AG04449 (cell line): Measurements from ENCODE around the gene NOVA1.

Source experiments
- CTCF ChIA-PET: fragments of 350-600 bp; formaldehyde crosslinking; extraction: SDS; loops from one replicate; lab custom pipeline; 2021; ENCODE audit warnings: antibody characterized with exemption; lab: Yijun Ruan, JAX
- POLR2A ChIA-PET: fragments of 400-600, 350-600 bp; formaldehyde crosslinking; extraction: SDS; loops from one replicate; lab custom pipeline; 2020; ENCODE audit warnings: antibody characterized with exemption, inconsistent platforms; lab: Yijun Ruan, JAX
- DNase-seq: peaks from one replicate; pipeline ENCODE4 v3.0.0-alpha.2; 2010; ENCODE audit warnings: low read depth, low spot score
- H3K4me3 ChIP-seq: 2 replicates; pipeline ENCODE4 v1.5.1; 2011; ENCODE audit warnings: low read depth, mild to moderate bottlenecking, control low read depth, low read length
- CTCF ChIP-seq: IDR thresholded peaks from one replicate; pipeline ENCODE4 v1.5.1; 2011; ENCODE audit warnings: mild to moderate bottlenecking, moderate library complexity, low read length, control low read depth, inconsistent platforms; ENCODE audit not compliant: insufficient read depth; ENCODE audit errors: missing control alignments

The NOVA1 gene

GRCh38 chr14:26415618-26416123 lies 182.2 kb downstream of the NOVA1 start:
- no peak for TF ChIP-seq CTCF
- H3K4me3 ChIP-seq, result no peak overlapping the region
- POLR2A ChIA-PET, result no interaction called here
- no peak for DNase-seq
- CTCF ChIA-PET, result no interaction called here

GRCh38 chr14:26414926-26415325 lies 182.9 kb downstream of the NOVA1 start:
- CTCF ChIA-PET, result no interaction called here
- TF ChIP-seq CTCF, result no peak
- no peak for DNase-seq
- POLR2A ChIA-PET, result no interaction called here
- H3K4me3 ChIP-seq, result no peak overlapping the region

GRCh38 chr14:26414103-26414502 lies 183.7 kb downstream of the NOVA1 start:
- H3K4me3 ChIP-seq, result no peak overlapping the region
- TF ChIP-seq CTCF, result no peak
- POLR2A ChIA-PET, result no interaction called here
- CTCF ChIA-PET, result no interaction called here
- no peak for DNase-seq

- no peak for TF ChIP-seq CTCF
- ChIA-PET CTCF (no interaction called here), POLR2A (no interaction called here)
- H3K4me3 ChIP-seq, result no peak overlapping the region
- DNase-seq, result no peak
These were observed 185.4 kb downstream of the NOVA1 start for GRCh38 chr14:26412421-26412820.

GRCh38 chr14:26410189-26410685 lies 187.6 kb downstream of the NOVA1 start:
- no peak for TF ChIP-seq CTCF
- POLR2A ChIA-PET, result interaction anchor here (0.9 kb wide), 1 partner anchor 24 kb away, joined by 3 read pairs; no protein-coding TSS in a partner anchor
- no peak overlapping the region for H3K4me3 ChIP-seq
- DNase-seq, result no peak
- CTCF ChIA-PET, result no interaction called here

- POLR2A ChIA-PET, result no interaction called here
- no peak for TF ChIP-seq CTCF
- no peak for DNase-seq
- H3K4me3 ChIP-seq, result no peak overlapping the region
- CTCF ChIA-PET, result no interaction called here
These were observed 192.9 kb downstream of the NOVA1 start for GRCh38 chr14:26404927-26405326.
